GM23338 (cell line): ENCODE results near the gene FAM111B.

ENCODE experiments used
- CREB1 ChIP-seq: fragments of 250-450 bp; sonication (Bioruptor Pico); IDR thresholded peaks from 2 replicates; pipeline ENCODE4 v1.5.0; 2020; ENCODE audit warnings: low read depth, mild to moderate bottlenecking, moderate library complexity
- ETS1 ChIP-seq: IDR thresholded peaks from 2 replicates; pipeline ENCODE4 v1.6.1; 2016; ENCODE audit warnings: antibody characterized with exemption
- EZH2 ChIP-seq: fragments of 200-600 bp; sonication (generic); IDR thresholded peaks from one replicate; pipeline ENCODE4 v1.8.0; 2017; ENCODE audit warnings: antibody characterized with exemption, mild to moderate bottlenecking, low read depth; ENCODE audit not compliant: unreplicated experiment
- EZH2phosphoT487 ChIP-seq: fragments of 200-600 bp; sonication (generic); IDR thresholded peaks from one replicate; pipeline ENCODE4 v1.8.1; 2018; ENCODE audit warnings: antibody characterized with exemption; ENCODE audit not compliant: unreplicated experiment
- JUNB ChIP-seq: IDR thresholded peaks from one replicate; pipeline ENCODE4 v1.6.1; 2016; ENCODE audit warnings: antibody characterized with exemption; ENCODE audit not compliant: unreplicated experiment
- NANOG ChIP-seq: IDR thresholded peaks from 2 replicates; pipeline ENCODE4 v1.6.1; 2016; ENCODE audit warnings: antibody characterized with exemption, borderline replicate concordance
- POLR2AphosphoS5 ChIP-seq: IDR thresholded peaks from 2 replicates; pipeline ENCODE4 v1.6.1; 2016; ENCODE audit warnings: antibody characterized with exemption, low read depth
- STAT1 ChIP-seq: IDR thresholded peaks from one replicate; pipeline ENCODE4 v1.6.1; 2016; ENCODE audit warnings: antibody characterized with exemption; ENCODE audit not compliant: unreplicated experiment
- ZNF114 ChIP-seq: fragments of 250-450 bp; sonication (Bioruptor Pico); IDR thresholded peaks from 2 replicates; pipeline ENCODE4 v1.5.0; 2020; ENCODE audit warnings: mild to moderate bottlenecking, moderate library complexity
- ZNF331 ChIP-seq: fragments of 250-450 bp; sonication (Bioruptor Pico); IDR thresholded peaks from 2 replicates; pipeline ENCODE4 v1.5.0; 2020; ENCODE audit warnings: low read depth, mild to moderate bottlenecking, moderate library complexity
- TF ChIP-seq, protein P1 (sequence below), 2 experiments: fragments of 200-600 bp in 1 of 2; sonication (generic) in 1 of 2; conservative IDR thresholded peaks; 2 replicates each; pipeline versions ENCODE4 v1.5.1 to v1.6.1; 2016 to 2017; ENCODE audit warnings: antibody characterized with exemption in 2 of 2, low read depth in 2 of 2, mild to moderate bottlenecking in 2 of 2, moderate library complexity in 1 of 2
- TF ChIP-seq, protein P2 (sequence below): IDR thresholded peaks from one replicate; pipeline ENCODE4 v1.6.1; 2018; ENCODE audit warnings: antibody characterized with exemption; ENCODE audit not compliant: unreplicated experiment
- TF ChIP-seq, protein P3 (sequence below): fragments of 250-450 bp; sonication (Bioruptor Pico); IDR thresholded peaks from 2 replicates; pipeline ENCODE4 v1.5.0; 2020; ENCODE audit warnings: mild to moderate bottlenecking, moderate library complexity

GRCh38 chr11:59079086-59079485 is 28.0 kb upstream of the FAM111B start:
- TF ChIP-seq POLR2AphosphoS5 (no peak), CREB1 (CRISPR knock-in tag) (no peak), EZH2 (no peak), ETS1 (no peak), NANOG (no peak), EZH2phosphoT487 (no peak), ZNF114 (no peak), ZNF331 (CRISPR knock-in tag) (no peak), STAT1 (no peak), JUNB (no peak)
- TF ChIP-seq, protein P1, sequence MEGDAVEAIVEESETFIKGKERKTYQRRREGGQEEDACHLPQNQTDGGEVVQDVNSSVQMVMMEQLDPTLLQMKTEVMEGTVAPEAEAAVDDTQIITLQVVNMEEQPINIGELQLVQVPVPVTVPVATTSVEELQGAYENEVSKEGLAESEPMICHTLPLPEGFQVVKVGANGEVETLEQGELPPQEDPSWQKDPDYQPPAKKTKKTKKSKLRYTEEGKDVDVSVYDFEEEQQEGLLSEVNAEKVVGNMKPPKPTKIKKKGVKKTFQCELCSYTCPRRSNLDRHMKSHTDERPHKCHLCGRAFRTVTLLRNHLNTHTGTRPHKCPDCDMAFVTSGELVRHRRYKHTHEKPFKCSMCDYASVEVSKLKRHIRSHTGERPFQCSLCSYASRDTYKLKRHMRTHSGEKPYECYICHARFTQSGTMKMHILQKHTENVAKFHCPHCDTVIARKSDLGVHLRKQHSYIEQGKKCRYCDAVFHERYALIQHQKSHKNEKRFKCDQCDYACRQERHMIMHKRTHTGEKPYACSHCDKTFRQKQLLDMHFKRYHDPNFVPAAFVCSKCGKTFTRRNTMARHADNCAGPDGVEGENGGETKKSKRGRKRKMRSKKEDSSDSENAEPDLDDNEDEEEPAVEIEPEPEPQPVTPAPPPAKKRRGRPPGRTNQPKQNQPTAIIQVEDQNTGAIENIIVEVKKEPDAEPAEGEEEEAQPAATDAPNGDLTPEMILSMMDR (conservative IDR thresholded peaks at IDR 0.05; ENCODE audit: low read depth in 2 of 2): no peak
- TF ChIP-seq, protein P2, sequence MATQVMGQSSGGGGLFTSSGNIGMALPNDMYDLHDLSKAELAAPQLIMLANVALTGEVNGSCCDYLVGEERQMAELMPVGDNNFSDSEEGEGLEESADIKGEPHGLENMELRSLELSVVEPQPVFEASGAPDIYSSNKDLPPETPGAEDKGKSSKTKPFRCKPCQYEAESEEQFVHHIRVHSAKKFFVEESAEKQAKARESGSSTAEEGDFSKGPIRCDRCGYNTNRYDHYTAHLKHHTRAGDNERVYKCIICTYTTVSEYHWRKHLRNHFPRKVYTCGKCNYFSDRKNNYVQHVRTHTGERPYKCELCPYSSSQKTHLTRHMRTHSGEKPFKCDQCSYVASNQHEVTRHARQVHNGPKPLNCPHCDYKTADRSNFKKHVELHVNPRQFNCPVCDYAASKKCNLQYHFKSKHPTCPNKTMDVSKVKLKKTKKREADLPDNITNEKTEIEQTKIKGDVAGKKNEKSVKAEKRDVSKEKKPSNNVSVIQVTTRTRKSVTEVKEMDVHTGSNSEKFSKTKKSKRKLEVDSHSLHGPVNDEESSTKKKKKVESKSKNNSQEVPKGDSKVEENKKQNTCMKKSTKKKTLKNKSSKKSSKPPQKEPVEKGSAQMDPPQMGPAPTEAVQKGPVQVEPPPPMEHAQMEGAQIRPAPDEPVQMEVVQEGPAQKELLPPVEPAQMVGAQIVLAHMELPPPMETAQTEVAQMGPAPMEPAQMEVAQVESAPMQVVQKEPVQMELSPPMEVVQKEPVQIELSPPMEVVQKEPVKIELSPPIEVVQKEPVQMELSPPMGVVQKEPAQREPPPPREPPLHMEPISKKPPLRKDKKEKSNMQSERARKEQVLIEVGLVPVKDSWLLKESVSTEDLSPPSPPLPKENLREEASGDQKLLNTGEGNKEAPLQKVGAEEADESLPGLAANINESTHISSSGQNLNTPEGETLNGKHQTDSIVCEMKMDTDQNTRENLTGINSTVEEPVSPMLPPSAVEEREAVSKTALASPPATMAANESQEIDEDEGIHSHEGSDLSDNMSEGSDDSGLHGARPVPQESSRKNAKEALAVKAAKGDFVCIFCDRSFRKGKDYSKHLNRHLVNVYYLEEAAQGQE: no peak
- TF ChIP-seq, protein P3, sequence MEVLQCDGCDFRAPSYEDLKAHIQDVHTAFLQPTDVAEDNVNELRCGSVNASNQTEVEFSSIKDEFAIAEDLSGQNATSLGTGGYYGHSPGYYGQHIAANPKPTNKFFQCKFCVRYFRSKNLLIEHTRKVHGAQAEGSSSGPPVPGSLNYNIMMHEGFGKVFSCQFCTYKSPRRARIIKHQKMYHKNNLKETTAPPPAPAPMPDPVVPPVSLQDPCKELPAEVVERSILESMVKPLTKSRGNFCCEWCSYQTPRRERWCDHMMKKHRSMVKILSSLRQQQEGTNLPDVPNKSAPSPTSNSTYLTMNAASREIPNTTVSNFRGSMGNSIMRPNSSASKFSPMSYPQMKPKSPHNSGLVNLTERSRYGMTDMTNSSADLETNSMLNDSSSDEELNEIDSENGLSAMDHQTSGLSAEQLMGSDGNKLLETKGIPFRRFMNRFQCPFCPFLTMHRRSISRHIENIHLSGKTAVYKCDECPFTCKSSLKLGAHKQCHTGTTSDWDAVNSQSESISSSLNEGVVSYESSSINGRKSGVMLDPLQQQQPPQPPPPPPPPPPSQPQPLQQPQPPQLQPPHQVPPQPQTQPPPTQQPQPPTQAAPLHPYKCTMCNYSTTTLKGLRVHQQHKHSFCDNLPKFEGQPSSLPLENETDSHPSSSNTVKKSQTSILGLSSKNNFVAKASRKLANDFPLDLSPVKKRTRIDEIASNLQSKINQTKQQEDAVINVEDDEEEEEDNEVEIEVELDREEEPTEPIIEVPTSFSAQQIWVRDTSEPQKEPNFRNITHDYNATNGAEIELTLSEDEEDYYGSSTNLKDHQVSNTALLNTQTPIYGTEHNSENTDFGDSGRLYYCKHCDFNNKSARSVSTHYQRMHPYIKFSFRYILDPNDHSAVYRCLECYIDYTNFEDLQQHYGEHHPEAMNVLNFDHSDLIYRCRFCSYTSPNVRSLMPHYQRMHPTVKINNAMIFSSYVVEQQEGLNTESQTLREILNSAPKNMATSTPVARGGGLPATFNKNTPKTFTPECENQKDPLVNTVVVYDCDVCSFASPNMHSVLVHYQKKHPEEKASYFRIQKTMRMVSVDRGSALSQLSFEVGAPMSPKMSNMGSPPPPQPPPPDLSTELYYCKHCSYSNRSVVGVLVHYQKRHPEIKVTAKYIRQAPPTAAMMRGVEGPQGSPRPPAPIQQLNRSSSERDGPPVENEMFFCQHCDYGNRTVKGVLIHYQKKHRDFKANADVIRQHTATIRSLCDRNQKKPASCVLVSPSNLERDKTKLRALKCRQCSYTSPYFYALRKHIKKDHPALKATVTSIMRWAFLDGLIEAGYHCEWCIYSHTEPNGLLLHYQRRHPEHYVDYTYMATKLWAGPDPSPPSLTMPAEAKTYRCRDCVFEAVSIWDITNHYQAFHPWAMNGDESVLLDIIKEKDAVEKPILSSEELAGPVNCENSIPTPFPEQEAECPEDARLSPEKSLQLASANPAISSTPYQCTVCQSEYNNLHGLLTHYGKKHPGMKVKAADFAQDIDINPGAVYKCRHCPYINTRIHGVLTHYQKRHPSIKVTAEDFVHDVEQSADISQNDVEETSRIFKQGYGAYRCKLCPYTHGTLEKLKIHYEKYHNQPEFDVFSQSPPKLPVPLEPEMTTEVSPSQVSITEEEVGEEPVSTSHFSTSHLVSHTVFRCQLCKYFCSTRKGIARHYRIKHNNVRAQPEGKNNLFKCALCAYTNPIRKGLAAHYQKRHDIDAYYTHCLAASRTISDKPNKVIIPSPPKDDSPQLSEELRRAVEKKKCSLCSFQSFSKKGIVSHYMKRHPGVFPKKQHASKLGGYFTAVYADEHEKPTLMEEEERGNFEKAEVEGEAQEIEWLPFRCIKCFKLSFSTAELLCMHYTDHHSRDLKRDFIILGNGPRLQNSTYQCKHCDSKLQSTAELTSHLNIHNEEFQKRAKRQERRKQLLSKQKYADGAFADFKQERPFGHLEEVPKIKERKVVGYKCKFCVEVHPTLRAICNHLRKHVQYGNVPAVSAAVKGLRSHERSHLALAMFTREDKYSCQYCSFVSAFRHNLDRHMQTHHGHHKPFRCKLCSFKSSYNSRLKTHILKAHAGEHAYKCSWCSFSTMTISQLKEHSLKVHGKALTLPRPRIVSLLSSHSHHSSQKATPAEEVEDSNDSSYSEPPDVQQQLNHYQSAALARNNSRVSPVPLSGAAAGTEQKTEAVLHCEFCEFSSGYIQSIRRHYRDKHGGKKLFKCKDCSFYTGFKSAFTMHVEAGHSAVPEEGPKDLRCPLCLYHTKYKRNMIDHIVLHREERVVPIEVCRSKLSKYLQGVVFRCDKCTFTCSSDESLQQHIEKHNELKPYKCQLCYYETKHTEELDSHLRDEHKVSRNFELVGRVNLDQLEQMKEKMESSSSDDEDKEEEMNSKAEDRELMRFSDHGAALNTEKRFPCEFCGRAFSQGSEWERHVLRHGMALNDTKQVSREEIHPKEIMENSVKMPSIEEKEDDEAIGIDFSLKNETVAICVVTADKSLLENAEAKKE (CRISPR knock-in tag): no peak
